GM23338 (cell line): ENCODE measurements around the gene DGKK. TPM values are rescaled to one million over a fixed set of nuclear protein-coding genes. Genes with fewer than 3 reads are reported as not detected.

Experiments
- ATAC-seq: fragments of 200-7000 bp; cut with Tn5 transposase; 3 replicates; pipeline ENCODE4 v1.9.1; 2020
- DNase-seq: peaks from one replicate; pipeline ENCODE4 v3.0.0-alpha.2; 2015; ENCODE audit warnings: low spot score
- H2AFZ ChIP-seq: fragments of 200-600 bp; sonication (generic); 2 replicates; pipeline ENCODE4 v1.8.0; 2016; ENCODE audit warnings: antibody characterized with exemption, mild to moderate bottlenecking, moderate library complexity
- H3F3A ChIP-seq: fragments of 200-600 bp; sonication (generic); replicated peaks from 2 replicates; pipeline ENCODE4 v1.8.0; 2017; ENCODE audit warnings: antibody characterized with exemption, mixed run types, low read depth
- H3K27ac ChIP-seq: fragments of 200-600 bp; sonication (generic); 2 replicates; pipeline ENCODE4 v1.6.1; 2016; ENCODE audit warnings: low read depth
- H3K27me3 ChIP-seq: fragments of 200-600 bp; sonication (generic); 2 replicates; pipeline ENCODE4 v1.8.0; 2016; ENCODE audit warnings: mild to moderate bottlenecking, mixed run types, moderate library complexity; ENCODE audit not compliant: insufficient read depth
- H3K36me3 ChIP-seq: fragments of 200-600 bp; sonication (generic); 2 replicates; pipeline ENCODE4 v1.8.0; 2016; ENCODE audit warnings: mild to moderate bottlenecking; ENCODE audit not compliant: insufficient read depth
- H3K4me1 ChIP-seq: fragments of 200-600 bp; sonication (generic); 2 replicates; pipeline ENCODE4 v1.8.0; 2016; ENCODE audit warnings: mild to moderate bottlenecking, moderate library complexity; ENCODE audit not compliant: insufficient read depth
- H3K4me2 ChIP-seq: fragments of 200-600 bp; sonication (generic); 2 replicates; pipeline ENCODE4 v1.7.1; 2017; ENCODE audit warnings: mixed run types
- H3K4me3 ChIP-seq: fragments of 200-600 bp; sonication (generic); 2 replicates; pipeline ENCODE4 v1.6.1; 2016; ENCODE audit warnings: mixed run types
- H3K79me2 ChIP-seq: fragments of 200-600 bp; sonication (generic); replicated peaks from 2 replicates; pipeline ENCODE4 v1.8.0; 2017; ENCODE audit warnings: mild to moderate bottlenecking; ENCODE audit not compliant: insufficient read depth
- H3K9me2 ChIP-seq: fragments of 200-600 bp; sonication (generic); 2 replicates; pipeline ENCODE4 v1.8.0; 2017; ENCODE audit not compliant: insufficient read depth
- H4K20me1 ChIP-seq: fragments of 200-600 bp; sonication (generic); replicated peaks from 2 replicates; pipeline ENCODE4 v1.8.0; 2017; ENCODE audit warnings: mild to moderate bottlenecking; ENCODE audit not compliant: insufficient read depth
- H3K27ac Mint-ChIP-seq: 2 replicates; pipeline ENCODE4 v1.8.0; 2020; ENCODE audit warnings: inconsistent platforms, mild to moderate bottlenecking, moderate library complexity, mixed read lengths
- H3K27me3 Mint-ChIP-seq: 3 replicates; pipeline ENCODE4 v1.8.0; 2022; ENCODE audit warnings: low read depth, mild to moderate bottlenecking, moderate library complexity, mixed read lengths, inconsistent platforms; ENCODE audit not compliant: insufficient read depth, poor library complexity
- H3K36me3 Mint-ChIP-seq: 3 replicates; pipeline ENCODE4 v1.8.0; 2021; ENCODE audit warnings: low read depth, mild to moderate bottlenecking, inconsistent platforms, moderate library complexity, mixed read lengths
- H3K4me1 Mint-ChIP-seq: 3 replicates; pipeline ENCODE4 v1.8.0; 2020; ENCODE audit warnings: mild to moderate bottlenecking, inconsistent platforms, mixed read lengths
- H3K4me3 Mint-ChIP-seq: 3 replicates; pipeline ENCODE4 v1.8.0; 2021; ENCODE audit warnings: moderate library complexity, mild to moderate bottlenecking, inconsistent platforms, mixed read lengths
- H3K9me3 Mint-ChIP-seq: 3 replicates; pipeline ENCODE4 v1.8.0; 2020; ENCODE audit warnings: moderate library complexity, mild to moderate bottlenecking, inconsistent platforms, mixed read lengths
- EZH2phosphoT487 ChIP-seq: fragments of 200-600 bp; sonication (generic); IDR thresholded peaks from one replicate; pipeline ENCODE4 v1.8.1; 2018; ENCODE audit warnings: antibody characterized with exemption; ENCODE audit not compliant: unreplicated experiment
- NANOG ChIP-seq: IDR thresholded peaks from 2 replicates; pipeline ENCODE4 v1.6.1; 2016; ENCODE audit warnings: antibody characterized with exemption, borderline replicate concordance
- ZNF114 ChIP-seq: fragments of 250-450 bp; sonication (Bioruptor Pico); IDR thresholded peaks from 2 replicates; pipeline ENCODE4 v1.5.0; 2020; ENCODE audit warnings: mild to moderate bottlenecking, moderate library complexity
- ZNF331 ChIP-seq: fragments of 250-450 bp; sonication (Bioruptor Pico); IDR thresholded peaks from 2 replicates; pipeline ENCODE4 v1.5.0; 2020; ENCODE audit warnings: low read depth, mild to moderate bottlenecking, moderate library complexity
- polyA plus RNA-seq: library from polyadenylated mRNA; unstranded; fragments of >200 nt; fragmentation: Nextera tagmentation; extraction: Ambion mirVana; gene quantifications from 2 replicates; pipeline ENCODE4 v1.2.1, GENCODE V29; 2016
- total RNA-seq: library from RNA; depleted of rRNA; stranded (reverse); fragments of >200 nt; shearing (Covaris generic); gene quantifications from 2 replicates; pipeline ENCODE4 v1.2.3, GENCODE V29; 2014
- TF ChIP-seq, protein P1 (sequence below): fragments of 250-450 bp; sonication (Bioruptor Pico); IDR thresholded peaks from 2 replicates; pipeline ENCODE4 v1.5.0; 2020; ENCODE audit warnings: mild to moderate bottlenecking, moderate library complexity
- TF ChIP-seq, protein P2 (sequence below), 2 experiments: fragments of 200-600 bp in 1 of 2; sonication (generic) in 1 of 2; conservative IDR thresholded peaks; 2 replicates each; pipeline versions ENCODE4 v1.5.1 to v1.6.1; 2016 to 2017; ENCODE audit warnings: antibody characterized with exemption in 2 of 2, low read depth in 2 of 2, mild to moderate bottlenecking in 2 of 2, moderate library complexity in 1 of 2
- TF ChIP-seq, protein P3 (sequence below): IDR thresholded peaks from 2 replicates; pipeline ENCODE4 v1.6.1; 2016; ENCODE audit warnings: antibody characterized with exemption

DGKK gene
- total and polyA plus RNA-seq, 2 experiments from 2014 or later: 2.1 to 8.9 TPM

DNA sequence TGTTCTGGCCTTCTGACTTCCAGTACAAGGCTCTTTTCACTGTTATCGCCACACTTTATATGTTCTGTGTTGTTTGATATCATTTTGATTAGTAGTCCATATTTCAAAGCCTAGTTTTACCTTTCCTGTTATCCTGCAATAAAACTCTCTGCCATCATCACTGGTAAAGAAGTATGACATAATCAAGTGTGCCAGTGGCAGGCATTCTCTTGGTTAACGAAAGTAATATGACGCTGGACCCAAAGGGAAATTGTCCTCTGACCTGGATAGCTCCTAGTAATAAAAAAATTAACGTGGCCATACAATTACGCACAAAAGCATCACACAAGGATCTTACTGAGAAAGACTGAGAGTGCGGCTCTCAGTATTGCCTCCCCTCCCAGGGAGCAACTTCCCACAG, 33.8 kb downstream of the DGKK start (continued):
- TF ChIP-seq, protein P1, sequence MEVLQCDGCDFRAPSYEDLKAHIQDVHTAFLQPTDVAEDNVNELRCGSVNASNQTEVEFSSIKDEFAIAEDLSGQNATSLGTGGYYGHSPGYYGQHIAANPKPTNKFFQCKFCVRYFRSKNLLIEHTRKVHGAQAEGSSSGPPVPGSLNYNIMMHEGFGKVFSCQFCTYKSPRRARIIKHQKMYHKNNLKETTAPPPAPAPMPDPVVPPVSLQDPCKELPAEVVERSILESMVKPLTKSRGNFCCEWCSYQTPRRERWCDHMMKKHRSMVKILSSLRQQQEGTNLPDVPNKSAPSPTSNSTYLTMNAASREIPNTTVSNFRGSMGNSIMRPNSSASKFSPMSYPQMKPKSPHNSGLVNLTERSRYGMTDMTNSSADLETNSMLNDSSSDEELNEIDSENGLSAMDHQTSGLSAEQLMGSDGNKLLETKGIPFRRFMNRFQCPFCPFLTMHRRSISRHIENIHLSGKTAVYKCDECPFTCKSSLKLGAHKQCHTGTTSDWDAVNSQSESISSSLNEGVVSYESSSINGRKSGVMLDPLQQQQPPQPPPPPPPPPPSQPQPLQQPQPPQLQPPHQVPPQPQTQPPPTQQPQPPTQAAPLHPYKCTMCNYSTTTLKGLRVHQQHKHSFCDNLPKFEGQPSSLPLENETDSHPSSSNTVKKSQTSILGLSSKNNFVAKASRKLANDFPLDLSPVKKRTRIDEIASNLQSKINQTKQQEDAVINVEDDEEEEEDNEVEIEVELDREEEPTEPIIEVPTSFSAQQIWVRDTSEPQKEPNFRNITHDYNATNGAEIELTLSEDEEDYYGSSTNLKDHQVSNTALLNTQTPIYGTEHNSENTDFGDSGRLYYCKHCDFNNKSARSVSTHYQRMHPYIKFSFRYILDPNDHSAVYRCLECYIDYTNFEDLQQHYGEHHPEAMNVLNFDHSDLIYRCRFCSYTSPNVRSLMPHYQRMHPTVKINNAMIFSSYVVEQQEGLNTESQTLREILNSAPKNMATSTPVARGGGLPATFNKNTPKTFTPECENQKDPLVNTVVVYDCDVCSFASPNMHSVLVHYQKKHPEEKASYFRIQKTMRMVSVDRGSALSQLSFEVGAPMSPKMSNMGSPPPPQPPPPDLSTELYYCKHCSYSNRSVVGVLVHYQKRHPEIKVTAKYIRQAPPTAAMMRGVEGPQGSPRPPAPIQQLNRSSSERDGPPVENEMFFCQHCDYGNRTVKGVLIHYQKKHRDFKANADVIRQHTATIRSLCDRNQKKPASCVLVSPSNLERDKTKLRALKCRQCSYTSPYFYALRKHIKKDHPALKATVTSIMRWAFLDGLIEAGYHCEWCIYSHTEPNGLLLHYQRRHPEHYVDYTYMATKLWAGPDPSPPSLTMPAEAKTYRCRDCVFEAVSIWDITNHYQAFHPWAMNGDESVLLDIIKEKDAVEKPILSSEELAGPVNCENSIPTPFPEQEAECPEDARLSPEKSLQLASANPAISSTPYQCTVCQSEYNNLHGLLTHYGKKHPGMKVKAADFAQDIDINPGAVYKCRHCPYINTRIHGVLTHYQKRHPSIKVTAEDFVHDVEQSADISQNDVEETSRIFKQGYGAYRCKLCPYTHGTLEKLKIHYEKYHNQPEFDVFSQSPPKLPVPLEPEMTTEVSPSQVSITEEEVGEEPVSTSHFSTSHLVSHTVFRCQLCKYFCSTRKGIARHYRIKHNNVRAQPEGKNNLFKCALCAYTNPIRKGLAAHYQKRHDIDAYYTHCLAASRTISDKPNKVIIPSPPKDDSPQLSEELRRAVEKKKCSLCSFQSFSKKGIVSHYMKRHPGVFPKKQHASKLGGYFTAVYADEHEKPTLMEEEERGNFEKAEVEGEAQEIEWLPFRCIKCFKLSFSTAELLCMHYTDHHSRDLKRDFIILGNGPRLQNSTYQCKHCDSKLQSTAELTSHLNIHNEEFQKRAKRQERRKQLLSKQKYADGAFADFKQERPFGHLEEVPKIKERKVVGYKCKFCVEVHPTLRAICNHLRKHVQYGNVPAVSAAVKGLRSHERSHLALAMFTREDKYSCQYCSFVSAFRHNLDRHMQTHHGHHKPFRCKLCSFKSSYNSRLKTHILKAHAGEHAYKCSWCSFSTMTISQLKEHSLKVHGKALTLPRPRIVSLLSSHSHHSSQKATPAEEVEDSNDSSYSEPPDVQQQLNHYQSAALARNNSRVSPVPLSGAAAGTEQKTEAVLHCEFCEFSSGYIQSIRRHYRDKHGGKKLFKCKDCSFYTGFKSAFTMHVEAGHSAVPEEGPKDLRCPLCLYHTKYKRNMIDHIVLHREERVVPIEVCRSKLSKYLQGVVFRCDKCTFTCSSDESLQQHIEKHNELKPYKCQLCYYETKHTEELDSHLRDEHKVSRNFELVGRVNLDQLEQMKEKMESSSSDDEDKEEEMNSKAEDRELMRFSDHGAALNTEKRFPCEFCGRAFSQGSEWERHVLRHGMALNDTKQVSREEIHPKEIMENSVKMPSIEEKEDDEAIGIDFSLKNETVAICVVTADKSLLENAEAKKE (CRISPR knock-in tag): no peak
- no peak for TF ChIP-seq EZH2phosphoT487
- no peak for TF ChIP-seq ZNF331 (CRISPR knock-in tag)
- TF ChIP-seq, protein P2, sequence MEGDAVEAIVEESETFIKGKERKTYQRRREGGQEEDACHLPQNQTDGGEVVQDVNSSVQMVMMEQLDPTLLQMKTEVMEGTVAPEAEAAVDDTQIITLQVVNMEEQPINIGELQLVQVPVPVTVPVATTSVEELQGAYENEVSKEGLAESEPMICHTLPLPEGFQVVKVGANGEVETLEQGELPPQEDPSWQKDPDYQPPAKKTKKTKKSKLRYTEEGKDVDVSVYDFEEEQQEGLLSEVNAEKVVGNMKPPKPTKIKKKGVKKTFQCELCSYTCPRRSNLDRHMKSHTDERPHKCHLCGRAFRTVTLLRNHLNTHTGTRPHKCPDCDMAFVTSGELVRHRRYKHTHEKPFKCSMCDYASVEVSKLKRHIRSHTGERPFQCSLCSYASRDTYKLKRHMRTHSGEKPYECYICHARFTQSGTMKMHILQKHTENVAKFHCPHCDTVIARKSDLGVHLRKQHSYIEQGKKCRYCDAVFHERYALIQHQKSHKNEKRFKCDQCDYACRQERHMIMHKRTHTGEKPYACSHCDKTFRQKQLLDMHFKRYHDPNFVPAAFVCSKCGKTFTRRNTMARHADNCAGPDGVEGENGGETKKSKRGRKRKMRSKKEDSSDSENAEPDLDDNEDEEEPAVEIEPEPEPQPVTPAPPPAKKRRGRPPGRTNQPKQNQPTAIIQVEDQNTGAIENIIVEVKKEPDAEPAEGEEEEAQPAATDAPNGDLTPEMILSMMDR (conservative IDR thresholded peaks at IDR 0.05; ENCODE audit: low read depth in 2 of 2): no peak
- TF ChIP-seq, protein P3, sequence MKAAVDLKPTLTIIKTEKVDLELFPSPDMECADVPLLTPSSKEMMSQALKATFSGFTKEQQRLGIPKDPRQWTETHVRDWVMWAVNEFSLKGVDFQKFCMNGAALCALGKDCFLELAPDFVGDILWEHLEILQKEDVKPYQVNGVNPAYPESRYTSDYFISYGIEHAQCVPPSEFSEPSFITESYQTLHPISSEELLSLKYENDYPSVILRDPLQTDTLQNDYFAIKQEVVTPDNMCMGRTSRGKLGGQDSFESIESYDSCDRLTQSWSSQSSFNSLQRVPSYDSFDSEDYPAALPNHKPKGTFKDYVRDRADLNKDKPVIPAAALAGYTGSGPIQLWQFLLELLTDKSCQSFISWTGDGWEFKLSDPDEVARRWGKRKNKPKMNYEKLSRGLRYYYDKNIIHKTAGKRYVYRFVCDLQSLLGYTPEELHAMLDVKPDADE: no peak

DNA sequence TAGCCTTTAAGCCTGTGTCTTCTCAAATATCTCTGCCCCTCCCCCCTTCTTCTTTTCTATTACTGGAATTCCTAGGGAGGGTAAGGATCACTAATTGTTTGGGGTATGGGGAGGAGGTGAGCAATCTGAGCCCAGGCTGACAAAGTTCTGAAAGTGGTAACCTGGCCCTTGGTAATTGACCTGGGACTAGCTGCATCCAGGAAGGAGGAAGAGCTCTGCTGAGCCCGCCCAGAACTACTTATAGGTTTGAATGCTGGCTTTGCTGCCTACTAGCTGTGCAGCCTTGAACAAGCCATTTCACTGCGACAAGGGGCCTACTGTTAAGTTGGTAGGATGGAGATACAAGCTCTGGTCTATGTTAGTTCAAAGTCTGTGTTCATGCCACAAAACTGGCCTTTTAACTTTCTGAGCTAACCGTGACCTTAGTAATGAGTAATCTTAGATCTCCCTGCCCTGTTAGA, 37.8 kb downstream of the DGKK start:
- Histone ChIP-seq H3K27me3 (no peaks in the 10 kb centered on the region), H3K27ac (peak overlapping the region; percentile 66), H3K9me2 (no peaks in the 10 kb centered on the region), H3K4me1 (peaks cover 53% of the 10 kb centered on the region), H2AFZ (no peak overlapping the region), H3K4me3 (no peak overlapping the region), H3K36me3 (no peaks in the 10 kb centered on the region), H3K79me2 (no peaks in the 10 kb centered on the region; the same call in 1 of the 2 replicates), H3K4me2 (peak overlapping the region; percentile 44), H4K20me1 (no peaks in the 10 kb centered on the region), H3F3A (no peaks in the 10 kb centered on the region)
- Mint-ChIP-seq H3K4me3 (peak overlapping the region; percentile 47), H3K9me3 (no peaks in the 10 kb centered on the region), H3K27ac (peak overlapping the region; percentile 74; the same call in 1 of the 2 replicates), H3K36me3 (peaks cover 5% of the 10 kb centered on the region; the same call in 1 of the 3 replicates), H3K27me3 (peaks cover 1% of the 10 kb centered on the region), H3K4me1 (peaks cover 70% of the 10 kb centered on the region)
- ATAC-seq (peak; percentile 90), DNase-seq (peak; percentile 76)
- TF ChIP-seq ZNF114 (CRISPR knock-in tag): no peak
- TF ChIP-seq NANOG: no peak
